A549 (cell line): Measurements from ENCODE around the gene KAT6B.

Experiments
- CTCF ChIP-seq: fragments of >200 bp; sonication (Bioruptor Twin); formaldehyde crosslinking; IDR thresholded peaks from 3 replicates; pipeline ENCODE4 v1.5.1; 2016
- EHF ChIP-seq: fragments of 250-450 bp; sonication (Bioruptor Pico); IDR thresholded peaks from 2 replicates; pipeline ENCODE4 v1.5.0; 2020; ENCODE audit warnings: mild to moderate bottlenecking
- EP300 ChIP-seq, 2 experiments: fragments of >200 bp; sonication (Bioruptor Twin); formaldehyde crosslinking; IDR thresholded peaks; 2 replicates in 1 of 2; 3 replicates in 1 of 2; pipeline ENCODE4 v1.6.1; 2016 to 2017
- KDM1A ChIP-seq: fragments of 200-600 bp; sonication (generic); IDR thresholded peaks from 2 replicates; pipeline ENCODE4 v1.6.1; 2016; ENCODE audit warnings: low read depth, mild to moderate bottlenecking
- MAFK ChIP-seq: fragments of 450-650 bp; IDR thresholded peaks from 2 replicates; pipeline ENCODE4 v1.6.1; 2014; ENCODE audit not compliant: partially characterized antibody
- MAX ChIP-seq: IDR thresholded peaks from 2 replicates; pipeline ENCODE4 v1.6.1; 2012
- MYC ChIP-seq: IDR thresholded peaks from 2 replicates; pipeline ENCODE4 v1.6.1; 2012; ENCODE audit warnings: mild to moderate bottlenecking, inconsistent platforms, low read length, improper control_type of control experiment, borderline replicate concordance
- POLR2A ChIP-seq: IDR thresholded peaks from 2 replicates; pipeline ENCODE4 v1.6.1; 2012; ENCODE audit warnings: mild to moderate bottlenecking, low read length
- RARB ChIP-seq: fragments of 250-450 bp; sonication (Bioruptor Pico); IDR thresholded peaks from 2 replicates; pipeline ENCODE4 v1.8.0; 2021; ENCODE audit warnings: mild to moderate bottlenecking, moderate library complexity
- RNF2 ChIP-seq: fragments of 200-600 bp; sonication (generic); IDR thresholded peaks from 2 replicates; pipeline ENCODE4 v1.6.1; 2016; ENCODE audit warnings: low read depth, mild to moderate bottlenecking, antibody characterized with exemption, moderate library complexity, borderline replicate concordance
- TFCP2L1 ChIP-seq: fragments of 250-450 bp; sonication (Bioruptor Pico); IDR thresholded peaks from 2 replicates; pipeline ENCODE4 v1.5.0; 2021; ENCODE audit warnings: mild to moderate bottlenecking
- ZSCAN20 ChIP-seq: fragments of 250-450 bp; sonication (Bioruptor Pico); IDR thresholded peaks from 2 replicates; pipeline ENCODE4 v1.8.0; 2022; ENCODE audit warnings: mild to moderate bottlenecking, moderate library complexity
- TF ChIP-seq, protein P1 (sequence below): fragments of 150-350 bp; IDR thresholded peaks from 2 replicates; pipeline ENCODE4 v1.6.1; 2014; ENCODE audit warnings: low read depth, mild to moderate bottlenecking, low read length
- TF ChIP-seq, protein P2 (sequence below): fragments of 200-600 bp; sonication (generic); IDR thresholded peaks from 2 replicates; pipeline ENCODE4 v1.6.1; 2016; ENCODE audit warnings: antibody characterized with exemption, mild to moderate bottlenecking, moderate library complexity

DNA sequence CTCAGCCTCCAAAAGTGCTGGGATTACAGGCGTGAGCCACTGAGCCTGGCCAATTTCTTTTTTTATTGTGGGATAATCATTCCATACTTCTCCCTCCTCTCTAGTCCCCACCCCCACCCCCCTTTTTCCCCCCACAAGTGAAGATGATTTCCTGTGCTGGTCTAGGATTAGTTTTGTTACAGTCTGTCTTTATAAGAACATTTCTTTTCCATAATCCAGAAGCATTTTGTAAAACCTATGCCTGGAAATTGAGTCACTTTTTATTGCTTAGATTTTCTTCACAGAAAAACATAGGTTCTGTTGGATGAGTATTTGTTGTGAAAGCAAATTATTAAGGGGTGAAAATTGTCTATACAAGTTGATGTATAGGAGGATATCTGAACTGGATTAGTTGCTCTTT, 98.9 kb downstream of the KAT6B start:
- TF ChIP-seq CTCF (no peak), TFCP2L1 (no peak), EHF (CRISPR knock-in tag) (no peak), ZSCAN20 (CRISPR knock-in tag) (no peak), POLR2A (no peak), MAX (no peak), MAFK (no peak), MYC (no peak), RNF2 (no peak), RARB (CRISPR knock-in tag) (no peak), KDM1A (no peak), EP300 (IDR thresholded peaks at IDR 0.05) (no peak)
- TF ChIP-seq, protein P1, sequence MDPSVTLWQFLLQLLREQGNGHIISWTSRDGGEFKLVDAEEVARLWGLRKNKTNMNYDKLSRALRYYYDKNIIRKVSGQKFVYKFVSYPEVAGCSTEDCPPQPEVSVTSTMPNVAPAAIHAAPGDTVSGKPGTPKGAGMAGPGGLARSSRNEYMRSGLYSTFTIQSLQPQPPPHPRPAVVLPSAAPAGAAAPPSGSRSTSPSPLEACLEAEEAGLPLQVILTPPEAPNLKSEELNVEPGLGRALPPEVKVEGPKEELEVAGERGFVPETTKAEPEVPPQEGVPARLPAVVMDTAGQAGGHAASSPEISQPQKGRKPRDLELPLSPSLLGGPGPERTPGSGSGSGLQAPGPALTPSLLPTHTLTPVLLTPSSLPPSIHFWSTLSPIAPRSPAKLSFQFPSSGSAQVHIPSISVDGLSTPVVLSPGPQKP = no peak
- TF ChIP-seq, protein P2, sequence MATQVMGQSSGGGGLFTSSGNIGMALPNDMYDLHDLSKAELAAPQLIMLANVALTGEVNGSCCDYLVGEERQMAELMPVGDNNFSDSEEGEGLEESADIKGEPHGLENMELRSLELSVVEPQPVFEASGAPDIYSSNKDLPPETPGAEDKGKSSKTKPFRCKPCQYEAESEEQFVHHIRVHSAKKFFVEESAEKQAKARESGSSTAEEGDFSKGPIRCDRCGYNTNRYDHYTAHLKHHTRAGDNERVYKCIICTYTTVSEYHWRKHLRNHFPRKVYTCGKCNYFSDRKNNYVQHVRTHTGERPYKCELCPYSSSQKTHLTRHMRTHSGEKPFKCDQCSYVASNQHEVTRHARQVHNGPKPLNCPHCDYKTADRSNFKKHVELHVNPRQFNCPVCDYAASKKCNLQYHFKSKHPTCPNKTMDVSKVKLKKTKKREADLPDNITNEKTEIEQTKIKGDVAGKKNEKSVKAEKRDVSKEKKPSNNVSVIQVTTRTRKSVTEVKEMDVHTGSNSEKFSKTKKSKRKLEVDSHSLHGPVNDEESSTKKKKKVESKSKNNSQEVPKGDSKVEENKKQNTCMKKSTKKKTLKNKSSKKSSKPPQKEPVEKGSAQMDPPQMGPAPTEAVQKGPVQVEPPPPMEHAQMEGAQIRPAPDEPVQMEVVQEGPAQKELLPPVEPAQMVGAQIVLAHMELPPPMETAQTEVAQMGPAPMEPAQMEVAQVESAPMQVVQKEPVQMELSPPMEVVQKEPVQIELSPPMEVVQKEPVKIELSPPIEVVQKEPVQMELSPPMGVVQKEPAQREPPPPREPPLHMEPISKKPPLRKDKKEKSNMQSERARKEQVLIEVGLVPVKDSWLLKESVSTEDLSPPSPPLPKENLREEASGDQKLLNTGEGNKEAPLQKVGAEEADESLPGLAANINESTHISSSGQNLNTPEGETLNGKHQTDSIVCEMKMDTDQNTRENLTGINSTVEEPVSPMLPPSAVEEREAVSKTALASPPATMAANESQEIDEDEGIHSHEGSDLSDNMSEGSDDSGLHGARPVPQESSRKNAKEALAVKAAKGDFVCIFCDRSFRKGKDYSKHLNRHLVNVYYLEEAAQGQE = no peak
